Measurements from ENCODE around the gene DNM2.

The DNM2 gene

GRCh38 chr19:10690341-10690781 lies 27.5 kb upstream of the DNM2 start:
- no peak for DNase-seq (ENCODE audit: extremely low read depth in 1 of 2, low read depth in 1 of 2)

GRCh38 chr19:10691178-10691881 lies 26.5 kb upstream of the DNM2 start:
- no peak for DNase-seq (ENCODE audit: extremely low read depth in 1 of 2, low read depth in 1 of 2)

GRCh38 chr19:10691883-10692282 lies 26.0 kb upstream of the DNM2 start:
- no peak for DNase-seq (ENCODE audit: extremely low read depth in 1 of 2, low read depth in 1 of 2)

- no peak for DNase-seq (ENCODE audit: extremely low read depth in 1 of 2, low read depth in 1 of 2)
Measured at GRCh38 chr19:10692673-10693264, 25.1 kb upstream of the DNM2 start.

GRCh38 chr19:10694706-10695307 lies 23.1 kb upstream of the DNM2 start:
- no peak for DNase-seq (ENCODE audit: extremely low read depth in 1 of 2, low read depth in 1 of 2)

- DNase-seq (ENCODE audit: extremely low read depth in 1 of 2, low read depth in 1 of 2): peak; percentile 63 to 77
Measured at GRCh38 chr19:10695401-10696398, 22.2 kb upstream of the DNM2 start.

GRCh38 chr19:10699650-10700335 lies 18.1 kb upstream of the DNM2 start:
- DNase-seq (ENCODE audit: extremely low read depth in 1 of 2, low read depth in 1 of 2): peak; percentile 34 to 55

GRCh38 chr19:10701955-10702525 lies 15.8 kb upstream of the DNM2 start:
- no peak for DNase-seq (ENCODE audit: extremely low read depth in 1 of 2, low read depth in 1 of 2)

GRCh38 chr19:10706990-10707389 lies 10.9 kb upstream of the DNM2 start:
- DNase-seq (ENCODE audit: extremely low read depth in 1 of 2, low read depth in 1 of 2): no peak

- no peak for DNase-seq (ENCODE audit: extremely low read depth in 1 of 2, low read depth in 1 of 2)
Measured at GRCh38 chr19:10707440-10707839, 10.4 kb upstream of the DNM2 start.

- no peak for DNase-seq (ENCODE audit: extremely low read depth in 1 of 2, low read depth in 1 of 2)
Measured at GRCh38 chr19:10708291-10708690, 9.6 kb upstream of the DNM2 start.

- no peak for DNase-seq (ENCODE audit: extremely low read depth in 1 of 2, low read depth in 1 of 2)
Measured at GRCh38 chr19:10712045-10712444, 5.8 kb upstream of the DNM2 start.

GRCh38 chr19:10712754-10713153 lies 5.1 kb upstream of the DNM2 start:
- DNase-seq (ENCODE audit: extremely low read depth in 1 of 2, low read depth in 1 of 2): no peak

- no peak for DNase-seq (ENCODE audit: extremely low read depth in 1 of 2, low read depth in 1 of 2)
Measured at GRCh38 chr19:10713317-10713716, 4.6 kb upstream of the DNM2 start.

- DNase-seq (ENCODE audit: extremely low read depth in 1 of 2, low read depth in 1 of 2): no peak
Measured at GRCh38 chr19:10717054-10717355, 874 bp upstream of the DNM2 start.

- peak in 1 of 2 donors; percentile 25 for DNase-seq (ENCODE audit: extremely low read depth in 1 of 2, low read depth in 1 of 2)
Measured at GRCh38 chr19:10718205-10719196, 622 bp downstream of the DNM2 start.

GRCh38 chr19:10719466-10719961 lies 1.6 kb downstream of the DNM2 start:
- no peak for DNase-seq (ENCODE audit: extremely low read depth in 1 of 2, low read depth in 1 of 2)

- no peak for DNase-seq (ENCODE audit: extremely low read depth in 1 of 2, low read depth in 1 of 2)
Measured at GRCh38 chr19:10720607-10721125, 2.8 kb downstream of the DNM2 start.

- DNase-seq (ENCODE audit: extremely low read depth in 1 of 2, low read depth in 1 of 2): no peak
Measured at GRCh38 chr19:10723591-10723990, 5.7 kb downstream of the DNM2 start.

Measured in activated CD8-positive, alpha-beta memory T cell treated with anti-CD3 and anti-CD28 coated beads for 1 hour (primary cell).